Lower leg skin (tissue), 3 donors: ENCODE data around the gene PPM1L.

Experiments
- CTCF ChIP-seq, 3 donors: fragments of 450-650 bp; IDR thresholded peaks; one replicate each; pipeline ENCODE4 v1.5.1; 2016; ENCODE audit warnings: antibody characterized with exemption in 3 of 3, mild to moderate bottlenecking in 3 of 3, moderate library complexity in 2 of 3
- POLR2A ChIP-seq, 2 donors: fragments of 450-650 bp; IDR thresholded peaks; one replicate each; pipeline ENCODE4 v1.6.1; 2016 to 2017; ENCODE audit warnings: antibody characterized with exemption in 2 of 2, mild to moderate bottlenecking in 1 of 2, moderate library complexity in 1 of 2

GRCh38 chr3:160986069-160986468 lies 230.0 kb downstream of the PPM1L start:
- TF ChIP-seq POLR2A (IDR thresholded peaks at IDR 0.05) (no peak), CTCF (IDR thresholded peaks at IDR 0.05) (no peak)
